DMS153 treated with DMSO at 0.1 percent for 48 hours (cell line): ENCODE data around the gene MARK3.

Source experiments
- DNase-seq: peaks from one replicate; lab custom pipeline; 2025; ENCODE audit not compliant: unreplicated experiment; lab: John Stamatoyannopoulos, UW

Gene MARK3

GRCh38 chr14:103533999-103534575 lies 148.9 kb downstream of the MARK3 start:
- no peak for DNase-seq

- no peak for DNase-seq
These were observed 149.4 kb downstream of the MARK3 start for GRCh38 chr14:103534576-103535061.

GRCh38 chr14:103535081-103535890 lies 150.1 kb downstream of the MARK3 start:
- no peak for DNase-seq

- no peak for DNase-seq
These were observed 150.8 kb downstream of the MARK3 start for GRCh38 chr14:103535891-103536565.

GRCh38 chr14:103536693-103537092 lies 151.5 kb downstream of the MARK3 start:
- DNase-seq: no peak

GRCh38 chr14:103537175-103537990 lies 152.2 kb downstream of the MARK3 start:
- no peak for DNase-seq

GRCh38 chr14:103538291-103539055 lies 153.3 kb downstream of the MARK3 start:
- no peak for DNase-seq

GRCh38 chr14:103539056-103539825 lies 154.0 kb downstream of the MARK3 start:
- no peak for DNase-seq

- no peak for DNase-seq
These were observed 155.8 kb downstream of the MARK3 start for GRCh38 chr14:103540821-103541708.

GRCh38 chr14:103541709-103542604 lies 156.7 kb downstream of the MARK3 start:
- no peak for DNase-seq

GRCh38 chr14:103542605-103543088 lies 157.4 kb downstream of the MARK3 start:
- DNase-seq: no peak

- DNase-seq: no peak
These were observed 157.9 kb downstream of the MARK3 start for GRCh38 chr14:103543140-103543539.

- DNase-seq: no peak
These were observed 158.6 kb downstream of the MARK3 start for GRCh38 chr14:103543721-103544387.

GRCh38 chr14:103544388-103545218 lies 159.4 kb downstream of the MARK3 start:
- no peak for DNase-seq

GRCh38 chr14:103545219-103545914 lies 160.2 kb downstream of the MARK3 start:
- DNase-seq: no peak
